Fibroblast of skin of left biceps (primary cell): Measurements from ENCODE around the gene CLCNKA.
A peak's percentile ranks its signal among the peaks of the same experiment; 100 is the strongest.

Experiments used
- DNase-seq, 2 experiments: peaks; one replicate each; pipeline ENCODE4 v3.0.0-alpha.2; 2013; ENCODE audit warnings: low read depth in 2 of 2

CLCNKA gene

GRCh38 chr1:16063226-16063829 lies 41.5 kb downstream of the CLCNKA start:
- no peak for DNase-seq

GRCh38 chr1:16063921-16064320 lies 42.1 kb downstream of the CLCNKA start:
- DNase-seq, result no peak

GRCh38 chr1:16064536-16065268 lies 42.9 kb downstream of the CLCNKA start:
- no peak for DNase-seq

- no peak for DNase-seq
Observed at GRCh38 chr1:16065269-16065576, 43.4 kb downstream of the CLCNKA start.

- no peak for DNase-seq
Observed at GRCh38 chr1:16066245-16066644, 44.4 kb downstream of the CLCNKA start.

GRCh38 chr1:16067127-16067768 lies 45.4 kb downstream of the CLCNKA start:
- no peak for DNase-seq

GRCh38 chr1:16067933-16068332 lies 46.1 kb downstream of the CLCNKA start:
- DNase-seq, result no peak

- DNase-seq, result no peak
Observed at GRCh38 chr1:16068356-16069270, 46.8 kb downstream of the CLCNKA start.

GRCh38 chr1:16070640-16071355 lies 49.0 kb downstream of the CLCNKA start:
- no peak for DNase-seq

GRCh38 chr1:16071614-16072013 lies 49.8 kb downstream of the CLCNKA start:
- DNase-seq, result no peak

- DNase-seq, result no peak
Observed at GRCh38 chr1:16072095-16072494, 50.3 kb downstream of the CLCNKA start.

- DNase-seq, result no peak
Observed at GRCh38 chr1:16072616-16073484, 51.0 kb downstream of the CLCNKA start.

GRCh38 chr1:16073490-16074119 lies 51.8 kb downstream of the CLCNKA start, which contains the start of gene FAM131C:
TSS of gene FAM131C (minus strand) at chr1:16073651. CDS start at chr1:16073442, 209 bp downstream.
- DNase-seq, result no peak

GRCh38 chr1:16074217-16074616 lies 52.4 kb downstream of the CLCNKA start:
- no peak for DNase-seq

GRCh38 chr1:16075337-16076030 lies 53.6 kb downstream of the CLCNKA start:
- DNase-seq, result no peak

- DNase-seq, result peak; percentile 61 to 62
Observed at GRCh38 chr1:16076031-16076864, 54.4 kb downstream of the CLCNKA start.

GRCh38 chr1:16076865-16077238 lies 55.0 kb downstream of the CLCNKA start:
- DNase-seq, result no peak
